Tibial artery (tissue), 4 donors: Measurements from ENCODE around the gene MGAT5.

Source experiments
- DNase-seq, 2 donors: peaks; one replicate each; pipeline ENCODE4 v3.0.0-alpha.2; 2019
- H3K27ac ChIP-seq, 2 donors: fragments of 200-600 bp; sonication (generic) in 1 of 2; 1 replicate in 1 of 2; 2 replicates in 1 of 2; pipeline ENCODE4 v1.5.1; 2018 to 2019; ENCODE audit warnings: mild to moderate bottlenecking in 1 of 2
- H3K27me3 ChIP-seq, 2 donors: fragments of 200-600 bp; sonication (generic) in 1 of 2; one replicate each; pipeline versions ENCODE4 v1.5.1 to v1.6.0; 2016 to 2019
- H3K36me3 ChIP-seq, 3 donors: fragments of 200-600 bp; sonication (generic) in 2 of 3; one replicate each; pipeline ENCODE4 v1.5.1; 2016 to 2019; ENCODE audit warnings: mild to moderate bottlenecking in 2 of 3
- H3K4me1 ChIP-seq, 4 donors: fragments of 200-600 bp; sonication (generic) in 2 of 4; 1 replicate in 3 of 4; 2 replicates in 1 of 4; pipeline ENCODE4 v1.5.1; 2016 to 2019
- H3K4me3 ChIP-seq, 2 donors: fragments of 200-600 bp; sonication (generic) in 1 of 2; 1 replicate in 1 of 2; 2 replicates in 1 of 2; pipeline ENCODE4 v1.5.1; 2018 to 2019; ENCODE audit warnings: mild to moderate bottlenecking in 2 of 2
- H3K9me3 ChIP-seq, 3 donors: fragments of 200-600 bp; sonication (generic) in 1 of 3; one replicate each; pipeline ENCODE4 v1.5.1; 2016 to 2019
- intact Hi-C: fragments of 100-400 bp; cut with DNase I; formaldehyde crosslinking; loops from one replicate; pipeline ENCODE4 v1.15.0; 2023; ENCODE audit warnings: low total_unique reads
- TF ChIP-seq, protein P1 (sequence below), 2 experiments: fragments of 200-600 bp in 1 of 2; fragments of 450-650 bp in 1 of 2; IDR thresholded peaks; one replicate each; pipeline ENCODE4 v1.5.1; 2017 to 2019; ENCODE audit warnings: antibody characterized with exemption in 2 of 2, mild to moderate bottlenecking in 1 of 2, moderate library complexity in 1 of 2

The MGAT5 gene

DNA sequence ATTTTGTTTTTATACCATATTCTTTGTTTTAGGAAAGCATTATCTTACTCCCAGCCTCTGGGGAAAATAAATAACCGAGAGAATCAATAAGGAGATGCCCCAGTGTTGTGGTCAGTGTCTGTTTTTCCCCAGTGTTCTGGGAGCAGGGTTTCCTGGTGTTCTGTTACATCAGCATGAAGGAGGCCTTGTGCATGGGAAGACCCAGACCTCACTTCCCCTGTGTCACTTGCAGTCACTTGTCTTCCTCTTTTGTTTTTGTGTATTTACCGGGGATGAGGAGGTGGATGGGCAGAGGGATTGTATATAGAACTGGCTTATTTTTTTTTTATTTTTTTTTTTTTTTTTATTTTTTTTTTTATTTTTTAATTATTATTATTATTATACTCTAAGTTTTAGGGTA lies 45.0 kb upstream of the MGAT5 start:
- peaks cover 0 to 39% (median 21%) of the 10 kb centered on the region in 4 donors for H3K4me1 ChIP-seq
- intact Hi-C loops = no loop called here
- no peak overlapping the region for H3K4me3 ChIP-seq
- TF ChIP-seq, protein P1, sequence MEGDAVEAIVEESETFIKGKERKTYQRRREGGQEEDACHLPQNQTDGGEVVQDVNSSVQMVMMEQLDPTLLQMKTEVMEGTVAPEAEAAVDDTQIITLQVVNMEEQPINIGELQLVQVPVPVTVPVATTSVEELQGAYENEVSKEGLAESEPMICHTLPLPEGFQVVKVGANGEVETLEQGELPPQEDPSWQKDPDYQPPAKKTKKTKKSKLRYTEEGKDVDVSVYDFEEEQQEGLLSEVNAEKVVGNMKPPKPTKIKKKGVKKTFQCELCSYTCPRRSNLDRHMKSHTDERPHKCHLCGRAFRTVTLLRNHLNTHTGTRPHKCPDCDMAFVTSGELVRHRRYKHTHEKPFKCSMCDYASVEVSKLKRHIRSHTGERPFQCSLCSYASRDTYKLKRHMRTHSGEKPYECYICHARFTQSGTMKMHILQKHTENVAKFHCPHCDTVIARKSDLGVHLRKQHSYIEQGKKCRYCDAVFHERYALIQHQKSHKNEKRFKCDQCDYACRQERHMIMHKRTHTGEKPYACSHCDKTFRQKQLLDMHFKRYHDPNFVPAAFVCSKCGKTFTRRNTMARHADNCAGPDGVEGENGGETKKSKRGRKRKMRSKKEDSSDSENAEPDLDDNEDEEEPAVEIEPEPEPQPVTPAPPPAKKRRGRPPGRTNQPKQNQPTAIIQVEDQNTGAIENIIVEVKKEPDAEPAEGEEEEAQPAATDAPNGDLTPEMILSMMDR (IDR thresholded peaks at IDR 0.05) = no peak
- H3K27ac ChIP-seq = no peak overlapping the region
- H3K36me3 ChIP-seq = no peaks in the 10 kb centered on the region
- no peak for DNase-seq
- H3K27me3 ChIP-seq = no peaks in the 10 kb centered on the region
- H3K9me3 ChIP-seq = no peaks in the 10 kb centered on the region

DNA sequence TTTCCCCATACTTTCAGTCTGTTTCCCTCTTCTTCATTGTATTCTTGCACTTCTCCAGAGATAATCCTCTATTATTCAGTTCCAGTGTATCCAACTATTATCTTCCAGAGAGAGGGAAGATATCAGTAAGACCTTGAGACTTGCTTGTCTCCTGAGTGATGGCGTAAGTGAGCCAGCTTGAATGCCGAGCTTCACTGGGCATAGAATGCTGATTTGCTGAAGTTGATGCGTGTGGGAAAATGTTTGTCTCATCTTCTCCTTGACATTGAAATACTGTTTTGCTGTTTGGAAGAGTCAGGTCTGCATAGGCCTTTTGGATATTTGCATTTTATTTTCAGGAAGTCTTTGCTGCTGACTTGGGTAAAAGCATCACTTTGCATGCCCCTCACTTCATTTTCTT lies 41.1 kb upstream of the MGAT5 start:
- Histone ChIP-seq H3K9me3 (no peaks in the 10 kb centered on the region), H3K36me3 (no peaks in the 10 kb centered on the region), H3K4me1 (peaks cover 0 to 10% (median 1%) of the 10 kb centered on the region in 4 donors), H3K27ac (no peak overlapping the region), H3K27me3 (no peaks in the 10 kb centered on the region), H3K4me3 (no peak overlapping the region)
- DNase-seq = no peak
- intact Hi-C loops = no loop called here
- TF ChIP-seq, protein P1 (IDR thresholded peaks at IDR 0.05) = no peak

DNA sequence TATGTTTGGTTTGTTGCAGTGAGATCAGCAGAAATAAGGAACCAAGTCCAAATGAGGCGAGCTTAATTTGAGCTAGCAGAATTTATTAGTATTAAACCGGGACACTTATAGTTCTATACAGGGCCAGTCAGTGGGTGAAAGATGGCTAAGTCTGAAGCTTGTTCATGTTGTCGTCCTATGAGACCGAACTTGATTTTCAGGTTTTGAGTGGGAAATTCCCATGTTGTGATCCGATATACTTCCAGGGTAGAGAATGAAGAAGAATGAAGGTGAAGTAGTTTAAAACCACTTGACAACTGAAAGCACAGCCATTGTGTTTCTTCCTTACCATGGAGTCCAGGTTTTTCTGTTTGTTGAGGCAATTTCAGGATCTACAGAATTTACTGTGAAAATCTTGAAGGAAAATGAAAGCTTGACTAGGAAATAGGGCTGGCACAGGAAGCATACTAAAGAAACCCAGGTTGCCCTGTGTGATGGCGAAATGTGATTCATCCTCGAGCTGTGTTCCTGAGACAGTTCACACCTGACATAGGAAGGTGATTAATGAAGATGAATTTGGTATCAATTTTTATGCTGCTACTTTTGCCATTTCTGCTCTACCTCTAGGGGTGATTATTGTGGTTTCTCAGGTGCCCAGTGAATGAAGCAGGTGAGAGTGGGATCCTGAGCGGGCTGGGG lies 37.6 kb upstream of the MGAT5 start:
- H3K27me3 ChIP-seq = no peaks in the 10 kb centered on the region
- no peak overlapping the region for H3K27ac ChIP-seq
- no peaks in the 10 kb centered on the region for H3K9me3 ChIP-seq
- DNase-seq = no peak
- intact Hi-C loops = no loop called here
- no peak overlapping the region for H3K4me3 ChIP-seq
- no peaks in the 10 kb centered on the region for H3K36me3 ChIP-seq
- TF ChIP-seq, protein P1 (IDR thresholded peaks at IDR 0.05) = no peak
- peaks cover 0 to 16% (median 11%) of the 10 kb centered on the region in 4 donors for H3K4me1 ChIP-seq

DNA sequence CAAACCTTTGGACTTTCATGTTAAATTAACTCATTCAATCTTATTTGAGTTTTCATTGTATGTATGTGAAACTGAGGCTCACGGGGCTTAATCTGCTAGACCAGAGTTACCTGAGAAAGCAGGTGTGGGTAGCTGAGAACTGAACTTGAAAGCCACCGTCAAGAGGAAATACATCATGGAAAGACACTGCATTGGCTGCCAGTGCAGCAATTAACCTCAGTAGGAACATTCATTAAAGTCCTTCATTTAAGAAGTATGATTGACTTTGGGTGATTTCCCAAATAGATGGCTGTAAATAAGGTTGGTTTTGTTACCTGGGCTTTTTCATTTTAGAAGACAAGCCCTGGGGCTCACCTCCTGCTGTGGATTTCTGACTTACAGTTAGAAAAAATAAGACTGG lies 36.5 kb upstream of the MGAT5 start:
- H3K36me3 ChIP-seq = no peaks in the 10 kb centered on the region
- TF ChIP-seq, protein P1 (IDR thresholded peaks at IDR 0.05) = no peak
- H3K9me3 ChIP-seq = no peaks in the 10 kb centered on the region
- no peak overlapping the region for H3K4me3 ChIP-seq
- peaks cover 0 to 16% (median 11%) of the 10 kb centered on the region in 4 donors for H3K4me1 ChIP-seq
- no peak for DNase-seq
- H3K27me3 ChIP-seq = no peaks in the 10 kb centered on the region
- no peak overlapping the region for H3K27ac ChIP-seq
- intact Hi-C loops = no loop called here

DNA sequence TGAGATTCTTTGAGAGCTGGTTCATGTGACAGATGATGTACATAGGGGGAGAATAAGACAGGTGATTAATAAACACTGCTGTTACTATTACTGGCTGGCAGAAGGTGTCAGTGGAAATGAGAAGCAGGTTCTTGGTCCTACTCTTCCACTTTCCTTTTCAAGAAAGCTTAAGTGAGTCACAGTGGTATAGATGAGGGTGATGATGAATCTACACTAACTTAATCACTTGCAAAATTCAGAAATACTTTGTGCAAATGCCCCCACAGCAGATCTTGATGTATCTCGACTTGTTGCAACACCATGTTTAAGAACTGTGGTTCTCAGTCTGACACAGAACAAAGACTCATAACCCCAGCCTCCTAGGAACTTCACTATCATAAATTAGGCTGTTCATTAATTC lies 35.9 kb upstream of the MGAT5 start:
- peaks cover 0 to 16% (median 11%) of the 10 kb centered on the region in 4 donors for H3K4me1 ChIP-seq
- intact Hi-C loops = no loop called here
- H3K36me3 ChIP-seq = no peaks in the 10 kb centered on the region
- DNase-seq = no peak
- H3K27ac ChIP-seq = no peak overlapping the region
- no peak overlapping the region for H3K4me3 ChIP-seq
- no peaks in the 10 kb centered on the region for H3K9me3 ChIP-seq
- no peaks in the 10 kb centered on the region for H3K27me3 ChIP-seq
- TF ChIP-seq, protein P1 (IDR thresholded peaks at IDR 0.05) = no peak
